Endothelial cell of umbilical vein (primary cell): ENCODE data around the gene FAM43A. TPM values are rescaled to one million over a fixed set of nuclear protein-coding genes. Genes with fewer than 3 reads are reported as not detected.

Source experiments
- BruUV-seq: library from RNA; stranded (reverse); fragments of 400-500 nt; replicated peaks from 2 replicates; lab custom pipeline; 2021; lab: Mats Ljungman, UMichigan
- CTCF ChIA-PET: fragments of 300-600, 350-600 bp; sonication (Branson Sonifier 250); formaldehyde crosslinking; loops from one replicate; lab custom pipeline; 2021; ENCODE audit warnings: antibody characterized with exemption, inconsistent platforms; lab: Charles Lee
- POLR2A ChIA-PET: fragments of 300-600, 350-600 bp; sonication (Branson Sonifier 250); formaldehyde crosslinking; loops from one replicate; lab custom pipeline; 2021; ENCODE audit warnings: antibody characterized with exemption, inconsistent platforms; lab: Charles Lee
- DNase-seq: peaks from one replicate; pipeline ENCODE4 v3.0.0-alpha.2; 2011; ENCODE audit warnings: low read depth, low spot score
- FAIRE-seq: peaks from 2 replicates; lab custom pipeline; 2011; peaks lifted over from hg19 to GRCh38; lab: Jason Lieb, UNC
- H2AFZ ChIP-seq: 2 replicates; pipeline ENCODE4 v1.6.0; 2012; ENCODE audit warnings: low read depth, low read length, control low read depth, inconsistent platforms
- H3K27ac ChIP-seq: 2 replicates; pipeline ENCODE4 v1.5.1; 2011; ENCODE audit warnings: low read depth, mild to moderate bottlenecking, control low read depth, low read length, moderate library complexity; ENCODE audit not compliant: insufficient read depth
- H3K27me3 ChIP-seq, 2 experiments: 2 replicates each; pipeline versions ENCODE4 v1.6.0 to v1.6.1; 2011; ENCODE audit warnings: low read length in 2 of 2, mixed read lengths in 1 of 2; ENCODE audit not compliant: control insufficient read depth in 2 of 2, insufficient read depth in 2 of 2
- H3K36me3 ChIP-seq, 2 experiments: 2 replicates in 1 of 2; 3 replicates in 1 of 2; pipeline ENCODE4 v1.5.1; 2011; ENCODE audit warnings: low read length in 2 of 2, mild to moderate bottlenecking in 1 of 2, moderate library complexity in 1 of 2; ENCODE audit not compliant: control insufficient read depth in 2 of 2, insufficient read depth in 2 of 2; ENCODE audit errors: extremely low read depth in 1 of 2
- H3K4me1 ChIP-seq: 3 replicates; pipeline ENCODE4 v1.5.1; 2011; ENCODE audit warnings: mild to moderate bottlenecking, low read length; ENCODE audit not compliant: control insufficient read depth, insufficient read depth; ENCODE audit errors: extremely low read depth
- H3K4me2 ChIP-seq: 2 replicates; pipeline ENCODE4 v1.6.1; 2011; ENCODE audit warnings: low read length, control low read depth, mixed read lengths; ENCODE audit not compliant: insufficient read depth
- H3K4me3 ChIP-seq, 3 experiments: fragments of 200-600 bp in 1 of 3; sonication (generic), shearing (Covaris generic) in 1 of 3; replicated peaks in 1 of 3; 2 replicates each; pipeline ENCODE4 v1.5.1; 2011 to 2016; ENCODE audit warnings: control low read depth in 3 of 3, low read length in 3 of 3, mild to moderate bottlenecking in 2 of 3, inconsistent platforms in 1 of 3, low read depth in 1 of 3, moderate library complexity in 1 of 3; ENCODE audit not compliant: insufficient read depth in 1 of 3
- H3K79me2 ChIP-seq: 2 replicates; pipeline ENCODE4 v1.6.0; 2012; ENCODE audit warnings: low read length, inconsistent platforms; ENCODE audit not compliant: control insufficient read depth, insufficient read depth
- H3K9ac ChIP-seq: replicated peaks from 2 replicates; pipeline ENCODE3; 2011; ENCODE audit warnings: low read length, control low read depth; ENCODE audit not compliant: insufficient read depth; ENCODE audit errors: extremely low read depth
- H3K9me1 ChIP-seq: replicated peaks from 3 replicates; pipeline ENCODE4 v1.6.0; 2011; ENCODE audit warnings: mild to moderate bottlenecking, low read length; ENCODE audit not compliant: control insufficient read depth, insufficient read depth; ENCODE audit errors: extremely low read depth
- H3K9me3 ChIP-seq: replicated peaks from 2 replicates; pipeline ENCODE4 v1.5.1; 2012; ENCODE audit warnings: low read length, inconsistent platforms; ENCODE audit not compliant: control insufficient read depth, insufficient read depth
- H4K20me1 ChIP-seq: replicated peaks from 2 replicates; pipeline ENCODE3; 2011; ENCODE audit warnings: mild to moderate bottlenecking, low read length; ENCODE audit not compliant: control insufficient read depth, insufficient read depth; ENCODE audit errors: extremely low read depth
- EZH2 ChIP-seq: IDR thresholded peaks from 2 replicates; pipeline ENCODE4 v1.6.1; 2012; ENCODE audit warnings: borderline replicate concordance, low read depth, mild to moderate bottlenecking, moderate library complexity, low read length, inconsistent platforms; ENCODE audit not compliant: severe bottlenecking
- FOS ChIP-seq: IDR thresholded peaks from 2 replicates; pipeline ENCODE4 v1.6.1; 2011; ENCODE audit warnings: mild to moderate bottlenecking, low read length, moderate library complexity, borderline replicate concordance; ENCODE audit not compliant: insufficient read depth
- GATA2 ChIP-seq: IDR thresholded peaks from 2 replicates; pipeline ENCODE4 v1.7.0; 2011; ENCODE audit warnings: low read depth, mild to moderate bottlenecking, moderate library complexity, mixed read lengths, low read length; ENCODE audit not compliant: insufficient read length, insufficient read depth
- JUN ChIP-seq: IDR thresholded peaks from 2 replicates; pipeline ENCODE4 v1.6.1; 2011; ENCODE audit warnings: borderline replicate concordance, low read depth; ENCODE audit not compliant: insufficient read length, insufficient read depth
- MYC ChIP-seq: IDR thresholded peaks from one replicate; pipeline ENCODE4 v1.6.1; 2011; ENCODE audit warnings: mild to moderate bottlenecking, low read depth, low read length
- POLR2A ChIP-seq: IDR thresholded peaks from 2 replicates; pipeline ENCODE4 v1.6.1; 2012; ENCODE audit warnings: low read depth, mild to moderate bottlenecking, control low read depth, low read length
- POLR2AphosphoS5 ChIP-seq: IDR thresholded peaks from 2 replicates; pipeline ENCODE4 v1.6.1; 2012; ENCODE audit warnings: low read depth, mild to moderate bottlenecking, control low read depth, low read length, moderate library complexity; ENCODE audit not compliant: insufficient read depth
- dilution Hi-C: fragments of 300-500 bp; cut with MboI; formaldehyde crosslinking; loops from one replicate; pipeline ENCODE4 v1.15.0; 2019; ENCODE audit warnings: low sequenced_read_pairs; ENCODE audit not compliant: extremely low pct_ligation_motif_present
- intact Hi-C: fragments of 100-400 bp; cut with micrococcal nuclease; formaldehyde crosslinking; loops from one replicate; pipeline ENCODE4 v1.10.0; 2022
- polyA plus RNA-seq, 4 experiments: library from polyadenylated mRNA; depleted of rRNA in 3 of 4; stranded (reverse) in 3 of 4; unstranded in 1 of 4; fragments of >200 nt; gene quantifications; 2 replicates each; pipeline versions ENCODE4 v1.2.1 to v1.2.3, GENCODE V29; 2011 to 2012; ENCODE audit warnings: missing spikeins in 1 of 4
- total RNA-seq: library from RNA; stranded (reverse); gene quantifications from 2 replicates; pipeline ENCODE4 v1.2.3, GENCODE V29; 2021
- TF ChIP-seq, protein P1 (sequence below), 2 donors: IDR thresholded peaks; 1 replicate in 1 of 2; 2 replicates in 1 of 2; pipeline ENCODE4 v1.5.1; 2011; ENCODE audit warnings: low read length in 2 of 2, mild to moderate bottlenecking in 2 of 2, moderate library complexity in 2 of 2, control low read depth in 1 of 2, inconsistent platforms in 1 of 2, low read depth in 1 of 2; ENCODE audit not compliant: insufficient read depth in 1 of 2; ENCODE audit errors: extremely low read depth in 1 of 2
- TF ChIP-seq, protein P2 (sequence below): IDR thresholded peaks from 2 replicates; pipeline ENCODE4 v1.6.1; 2011; ENCODE audit not compliant: insufficient read depth, insufficient read length

FAM43A gene
- total and polyA plus RNA-seq, 2 donors (not counting 3 experiments of a cell fraction or from before 2014, with no cell fraction given): 244 to 307 TPM

DNA sequence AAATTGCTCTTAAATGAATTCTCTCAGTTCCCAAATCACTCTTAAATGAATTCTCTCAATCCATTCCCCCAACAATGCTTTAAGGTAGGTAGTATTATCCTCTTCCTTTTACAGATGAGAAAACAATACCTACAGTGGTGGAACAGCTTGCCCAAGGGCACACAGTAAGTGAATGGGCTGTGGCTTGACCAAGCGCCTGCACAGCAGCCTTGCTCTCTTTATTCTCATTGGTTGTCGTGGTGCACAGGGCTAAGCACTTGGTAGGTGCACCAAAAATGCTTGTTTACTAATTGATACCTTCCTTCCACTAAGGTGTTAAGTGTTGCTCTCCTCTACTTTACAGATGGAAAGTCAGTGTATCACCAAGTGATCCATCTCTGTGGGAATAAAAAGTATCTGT lies 43.3 kb downstream of the FAM43A start:
- ChIA-PET POLR2A (no interaction called here), CTCF (interaction anchor here (0.6 to 0.9 kb wide), 2 partner anchors 9 to 259 kb away, joined by 3 read pairs; no protein-coding TSS in a partner anchor)
- BruUV-seq: no TSS peak
- Histone ChIP-seq H3K9ac (no peak overlapping the region), H3K4me2 (no peak overlapping the region), H3K27ac (no peak overlapping the region), H3K27me3 (no peaks in the 10 kb centered on the region), H3K4me3 (no peak overlapping the region), H2AFZ (no peak overlapping the region), H3K9me3 (no peaks in the 10 kb centered on the region), H3K79me2 (no peaks in the 10 kb centered on the region), H3K36me3 (no peaks in the 10 kb centered on the region), H3K9me1 (no peaks in the 10 kb centered on the region), H3K4me1 (no peaks in the 10 kb centered on the region), H4K20me1 (no peaks in the 10 kb centered on the region)
- FAIRE-seq: no peak
- intact Hi-C loops: no loop called here
- TF ChIP-seq JUN (no peak), MYC (no peak), POLR2AphosphoS5 (no peak), FOS (no peak), POLR2A (no peak), GATA2 (no peak), EZH2 (no peak)
- TF ChIP-seq, protein P1, sequence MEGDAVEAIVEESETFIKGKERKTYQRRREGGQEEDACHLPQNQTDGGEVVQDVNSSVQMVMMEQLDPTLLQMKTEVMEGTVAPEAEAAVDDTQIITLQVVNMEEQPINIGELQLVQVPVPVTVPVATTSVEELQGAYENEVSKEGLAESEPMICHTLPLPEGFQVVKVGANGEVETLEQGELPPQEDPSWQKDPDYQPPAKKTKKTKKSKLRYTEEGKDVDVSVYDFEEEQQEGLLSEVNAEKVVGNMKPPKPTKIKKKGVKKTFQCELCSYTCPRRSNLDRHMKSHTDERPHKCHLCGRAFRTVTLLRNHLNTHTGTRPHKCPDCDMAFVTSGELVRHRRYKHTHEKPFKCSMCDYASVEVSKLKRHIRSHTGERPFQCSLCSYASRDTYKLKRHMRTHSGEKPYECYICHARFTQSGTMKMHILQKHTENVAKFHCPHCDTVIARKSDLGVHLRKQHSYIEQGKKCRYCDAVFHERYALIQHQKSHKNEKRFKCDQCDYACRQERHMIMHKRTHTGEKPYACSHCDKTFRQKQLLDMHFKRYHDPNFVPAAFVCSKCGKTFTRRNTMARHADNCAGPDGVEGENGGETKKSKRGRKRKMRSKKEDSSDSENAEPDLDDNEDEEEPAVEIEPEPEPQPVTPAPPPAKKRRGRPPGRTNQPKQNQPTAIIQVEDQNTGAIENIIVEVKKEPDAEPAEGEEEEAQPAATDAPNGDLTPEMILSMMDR (IDR thresholded peaks at IDR 0.05; ENCODE audit: extremely low read depth in 1 of 2, insufficient read depth in 1 of 2, low read depth in 1 of 2, low read length in 2 of 2): no peak
- TF ChIP-seq, protein P2, sequence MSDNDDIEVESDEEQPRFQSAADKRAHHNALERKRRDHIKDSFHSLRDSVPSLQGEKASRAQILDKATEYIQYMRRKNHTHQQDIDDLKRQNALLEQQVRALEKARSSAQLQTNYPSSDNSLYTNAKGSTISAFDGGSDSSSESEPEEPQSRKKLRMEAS: no peak
- DNase-seq: no peak
- dilution Hi-C loops: no loop called here
